ENCODE data around the gene MAPK10. TPM values are rescaled to one million over a fixed set of nuclear protein-coding genes. Genes with fewer than 3 reads are reported as not detected.
"Not testable (repeated sequence)": the region's sequence is repeated elsewhere in the genome, so short reads cannot be mapped to it uniquely, and the experiment has no call there.

MAPK10 gene
- total RNA-seq, 4 donors from 2014 or later = 4.5 to 13.7 (median 9.8) TPM

- no peak for DNase-seq (ENCODE audit: extremely low spot score)
- peak overlapping the region; percentile 73 to 78 (median 76) for H3K27ac ChIP-seq (replicated peaks in 1 of 4)
- no peaks in the 10 kb centered on the region for H3K9me3 ChIP-seq
- H3K36me3 ChIP-seq = no peaks in the 10 kb centered on the region
- 9% methylated on average over 4 of the region's 4 CpGs for WGBS
- H3K27me3 ChIP-seq = no peaks in the 10 kb centered on the region
- H3K4me1 ChIP-seq = peaks cover 22 to 32% (median 24%) of the 10 kb centered on the region in 4 donors
- TF ChIP-seq POLR2AphosphoS5 (IDR thresholded peaks at IDR 0.05) (no peak), EP300 (IDR thresholded peaks at IDR 0.05) (no peak), POLR2A (IDR thresholded peaks at IDR 0.05; ENCODE audit: low read depth) (no peak)
- TF ChIP-seq, protein P1, sequence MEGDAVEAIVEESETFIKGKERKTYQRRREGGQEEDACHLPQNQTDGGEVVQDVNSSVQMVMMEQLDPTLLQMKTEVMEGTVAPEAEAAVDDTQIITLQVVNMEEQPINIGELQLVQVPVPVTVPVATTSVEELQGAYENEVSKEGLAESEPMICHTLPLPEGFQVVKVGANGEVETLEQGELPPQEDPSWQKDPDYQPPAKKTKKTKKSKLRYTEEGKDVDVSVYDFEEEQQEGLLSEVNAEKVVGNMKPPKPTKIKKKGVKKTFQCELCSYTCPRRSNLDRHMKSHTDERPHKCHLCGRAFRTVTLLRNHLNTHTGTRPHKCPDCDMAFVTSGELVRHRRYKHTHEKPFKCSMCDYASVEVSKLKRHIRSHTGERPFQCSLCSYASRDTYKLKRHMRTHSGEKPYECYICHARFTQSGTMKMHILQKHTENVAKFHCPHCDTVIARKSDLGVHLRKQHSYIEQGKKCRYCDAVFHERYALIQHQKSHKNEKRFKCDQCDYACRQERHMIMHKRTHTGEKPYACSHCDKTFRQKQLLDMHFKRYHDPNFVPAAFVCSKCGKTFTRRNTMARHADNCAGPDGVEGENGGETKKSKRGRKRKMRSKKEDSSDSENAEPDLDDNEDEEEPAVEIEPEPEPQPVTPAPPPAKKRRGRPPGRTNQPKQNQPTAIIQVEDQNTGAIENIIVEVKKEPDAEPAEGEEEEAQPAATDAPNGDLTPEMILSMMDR (IDR thresholded peaks at IDR 0.05) = no peak
- peak overlapping the region in 2 of 4 donors; percentile 11 to 20 for H3K4me3 ChIP-seq
- intact Hi-C loops (cut with DNase I) = loop anchor here (10.0 kb wide), 1 partner anchor 258 kb away; no protein-coding TSS in a partner anchor
Measured at GRCh38 chr4:86032476-86033022, 327.3 kb downstream of the MAPK10 start.

DNA sequence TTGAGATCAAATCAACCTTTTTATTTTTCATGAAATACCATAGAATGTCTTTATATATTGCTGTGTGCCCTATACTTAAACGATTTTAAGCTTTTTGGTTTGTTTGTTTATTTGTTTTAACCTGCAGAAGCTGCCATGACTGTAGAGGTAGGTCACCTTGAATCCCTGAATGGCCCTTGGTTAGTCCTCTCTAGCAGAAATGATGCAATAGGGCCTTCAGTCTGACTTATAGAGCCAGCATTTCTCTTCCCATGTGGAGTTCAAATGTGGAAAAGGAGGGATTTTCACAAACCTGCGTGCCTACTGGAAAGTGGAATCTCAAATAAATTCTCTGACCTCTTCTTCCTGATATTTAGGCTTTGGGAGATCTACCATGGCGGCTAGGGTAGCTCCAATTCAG is 327.9 kb downstream of the MAPK10 start:
- H3K4me3 ChIP-seq = no peak overlapping the region
- intact Hi-C loops (cut with DNase I) = loop anchor here (10.0 kb wide), 1 partner anchor 257 kb away; no protein-coding TSS in a partner anchor
- no peaks in the 10 kb centered on the region for H3K9me3 ChIP-seq
- TF ChIP-seq POLR2AphosphoS5 (IDR thresholded peaks at IDR 0.05) = no peak
- TF ChIP-seq EP300 (IDR thresholded peaks at IDR 0.05) = no peak
- no peak for TF ChIP-seq POLR2A (IDR thresholded peaks at IDR 0.05; ENCODE audit: low read depth)
- TF ChIP-seq, protein P1 (IDR thresholded peaks at IDR 0.05) = no peak
- H3K27me3 ChIP-seq = no peaks in the 10 kb centered on the region
- 98% methylated on average over 3 of the region's 3 CpGs for WGBS
- H3K4me1 ChIP-seq = peaks cover 22 to 32% (median 24%) of the 10 kb centered on the region in 4 donors
- DNase-seq (ENCODE audit: extremely low spot score) = no peak
- H3K27ac ChIP-seq (replicated peaks in 1 of 4) = peak overlapping the region; percentile 73 to 78 (median 76)
- H3K36me3 ChIP-seq = no peaks in the 10 kb centered on the region

DNA sequence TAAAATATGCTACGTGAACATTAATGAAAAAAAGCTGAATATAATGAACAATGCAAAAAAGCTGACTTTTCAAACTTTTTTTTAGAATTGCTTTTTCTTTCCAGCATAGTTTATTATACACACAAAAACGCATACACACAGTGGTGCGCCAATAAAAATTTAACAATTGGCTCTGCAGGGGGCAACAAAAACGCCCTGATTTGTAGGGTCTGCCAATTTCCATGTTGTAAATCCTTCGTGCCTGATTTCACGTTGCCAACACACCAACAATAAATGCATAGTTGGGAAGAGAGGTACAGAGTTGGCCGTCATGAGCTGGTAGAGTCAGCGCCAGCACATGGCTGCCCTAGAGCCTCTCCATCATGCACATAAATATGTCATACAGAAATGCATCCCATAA is 333.1 kb downstream of the MAPK10 start:
- H3K4me3 ChIP-seq = no peak overlapping the region
- H3K4me1 ChIP-seq = peaks cover 0 to 2% (median 0%) of the 10 kb centered on the region in 4 donors
- DNase-seq (ENCODE audit: extremely low spot score) = no peak
- H3K9me3 ChIP-seq = no peaks in the 10 kb centered on the region
- intact Hi-C loops (cut with DNase I) = no loop called here
- H3K27ac ChIP-seq (replicated peaks in 1 of 4) = no peak overlapping the region
- WGBS = 90% methylated on average over 8 of the region's 8 CpGs
- no peaks in the 10 kb centered on the region for H3K27me3 ChIP-seq
- no peaks in the 10 kb centered on the region for H3K36me3 ChIP-seq
- TF ChIP-seq POLR2A (IDR thresholded peaks at IDR 0.05; ENCODE audit: low read depth) (no peak), POLR2AphosphoS5 (IDR thresholded peaks at IDR 0.05) (no peak), EP300 (IDR thresholded peaks at IDR 0.05) (no peak)
- TF ChIP-seq, protein P1 (IDR thresholded peaks at IDR 0.05) = no peak

DNA sequence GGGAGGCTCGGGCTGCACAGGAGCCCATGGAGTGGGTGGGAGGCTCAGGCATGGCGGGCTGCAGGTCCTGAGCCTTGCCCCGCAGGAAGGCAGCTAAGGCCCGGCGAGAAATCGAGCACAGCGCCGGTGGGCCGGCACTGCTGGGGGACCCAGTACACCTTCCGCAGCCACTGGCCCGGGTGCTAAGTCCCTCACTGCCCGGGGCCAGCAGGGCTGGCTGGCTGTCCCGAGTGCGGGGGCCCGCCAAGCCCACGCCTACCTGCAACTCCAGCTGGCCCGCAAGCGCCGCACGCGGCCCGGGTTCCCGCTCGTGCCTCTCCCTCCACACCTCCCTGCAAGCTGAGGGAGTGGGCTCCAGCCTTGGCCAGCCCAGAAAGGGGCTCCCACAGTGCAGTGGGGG is 338.2 kb downstream of the MAPK10 start:
- H3K27ac ChIP-seq (replicated peaks in 1 of 4) = not testable (repeated sequence)
- WGBS = no CpG with 5 or more reads among the region's 24 CpGs

GRCh38 chr4:86019906-86020305 is 339.9 kb downstream of the MAPK10 start:
- H3K36me3 ChIP-seq = no peaks in the 10 kb centered on the region
- no peak for DNase-seq (ENCODE audit: extremely low spot score)
- H3K4me1 ChIP-seq = no peaks in the 10 kb centered on the region
- TF ChIP-seq POLR2AphosphoS5 (IDR thresholded peaks at IDR 0.05) (no peak), POLR2A (IDR thresholded peaks at IDR 0.05; ENCODE audit: low read depth) (no peak), EP300 (IDR thresholded peaks at IDR 0.05) (no peak)
- TF ChIP-seq, protein P1 (IDR thresholded peaks at IDR 0.05) = no peak
- H3K27me3 ChIP-seq = no peaks in the 10 kb centered on the region
- intact Hi-C loops (cut with DNase I) = no loop called here
- H3K27ac ChIP-seq (replicated peaks in 1 of 4) = no peak overlapping the region
- H3K4me3 ChIP-seq = no peak overlapping the region
- no peaks in the 10 kb centered on the region for H3K9me3 ChIP-seq

More for the DNA sequence above, 338.2 kb downstream of the MAPK10 start:
- H3K36me3 ChIP-seq; H3K4me3 ChIP-seq; DNase-seq (ENCODE audit: extremely low spot score); H3K9me3 ChIP-seq; H3K27me3 ChIP-seq; H3K4me1 ChIP-seq; intact Hi-C loops (cut with DNase I): not testable (repeated sequence)
